ENCODE measurements around the gene TMC3.

TMC3 gene

DNA sequence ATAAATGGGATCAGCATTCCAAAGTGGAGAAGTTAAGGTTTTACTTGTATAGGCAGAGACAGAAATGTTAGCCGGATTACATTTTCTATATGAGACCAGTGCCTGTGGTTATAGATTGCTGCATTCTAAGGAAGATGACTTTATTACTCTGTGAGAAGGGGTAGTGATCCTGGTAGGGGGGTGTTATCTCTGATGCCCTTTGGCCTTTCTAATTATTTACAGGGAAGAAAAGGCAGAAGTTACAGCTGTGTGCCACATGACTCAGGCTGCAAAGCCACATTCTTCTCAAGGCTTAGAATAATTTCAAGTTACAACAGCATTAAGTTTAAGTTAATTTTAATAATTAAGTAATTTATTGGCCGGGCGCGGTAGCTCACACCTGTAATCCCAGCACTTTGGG is 2.2 kb upstream of the TMC3 start:
- TF ChIP-seq, protein P1, sequence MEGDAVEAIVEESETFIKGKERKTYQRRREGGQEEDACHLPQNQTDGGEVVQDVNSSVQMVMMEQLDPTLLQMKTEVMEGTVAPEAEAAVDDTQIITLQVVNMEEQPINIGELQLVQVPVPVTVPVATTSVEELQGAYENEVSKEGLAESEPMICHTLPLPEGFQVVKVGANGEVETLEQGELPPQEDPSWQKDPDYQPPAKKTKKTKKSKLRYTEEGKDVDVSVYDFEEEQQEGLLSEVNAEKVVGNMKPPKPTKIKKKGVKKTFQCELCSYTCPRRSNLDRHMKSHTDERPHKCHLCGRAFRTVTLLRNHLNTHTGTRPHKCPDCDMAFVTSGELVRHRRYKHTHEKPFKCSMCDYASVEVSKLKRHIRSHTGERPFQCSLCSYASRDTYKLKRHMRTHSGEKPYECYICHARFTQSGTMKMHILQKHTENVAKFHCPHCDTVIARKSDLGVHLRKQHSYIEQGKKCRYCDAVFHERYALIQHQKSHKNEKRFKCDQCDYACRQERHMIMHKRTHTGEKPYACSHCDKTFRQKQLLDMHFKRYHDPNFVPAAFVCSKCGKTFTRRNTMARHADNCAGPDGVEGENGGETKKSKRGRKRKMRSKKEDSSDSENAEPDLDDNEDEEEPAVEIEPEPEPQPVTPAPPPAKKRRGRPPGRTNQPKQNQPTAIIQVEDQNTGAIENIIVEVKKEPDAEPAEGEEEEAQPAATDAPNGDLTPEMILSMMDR (IDR thresholded peaks at IDR 0.05; ENCODE audit: borderline replicate concordance, insufficient read depth, low read depth, low read length): no peak

DNA sequence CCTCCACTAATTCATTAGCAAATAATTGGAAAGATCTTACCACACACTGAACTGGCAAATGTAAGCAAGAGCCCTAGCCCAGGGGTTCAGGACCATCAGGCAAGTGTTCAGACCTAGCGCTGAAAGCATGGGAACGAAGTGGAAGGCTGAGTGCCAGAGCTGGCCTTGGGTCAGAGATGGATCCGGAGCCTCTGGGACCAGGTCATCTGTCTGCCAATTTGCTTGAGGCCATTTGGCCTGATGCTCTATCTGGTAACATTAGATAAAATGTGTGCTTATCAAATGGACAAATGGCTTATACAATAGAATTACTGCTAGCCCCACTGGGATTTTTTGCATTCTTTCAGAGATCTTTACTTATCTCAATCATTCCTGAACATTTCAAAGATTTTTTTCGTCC is 1.4 kb upstream of the TMC3 start:
- TF ChIP-seq, protein P1 (IDR thresholded peaks at IDR 0.05; ENCODE audit: borderline replicate concordance, insufficient read depth, low read depth, low read length): no peak
- no peak overlapping the region for H3K4me3 ChIP-seq (ENCODE audit: low read depth, low read length)

More for the DNA sequence above, 2.2 kb upstream of the TMC3 start:
- no peak overlapping the region for H3K4me3 ChIP-seq (ENCODE audit: low read depth, low read length)

DNA sequence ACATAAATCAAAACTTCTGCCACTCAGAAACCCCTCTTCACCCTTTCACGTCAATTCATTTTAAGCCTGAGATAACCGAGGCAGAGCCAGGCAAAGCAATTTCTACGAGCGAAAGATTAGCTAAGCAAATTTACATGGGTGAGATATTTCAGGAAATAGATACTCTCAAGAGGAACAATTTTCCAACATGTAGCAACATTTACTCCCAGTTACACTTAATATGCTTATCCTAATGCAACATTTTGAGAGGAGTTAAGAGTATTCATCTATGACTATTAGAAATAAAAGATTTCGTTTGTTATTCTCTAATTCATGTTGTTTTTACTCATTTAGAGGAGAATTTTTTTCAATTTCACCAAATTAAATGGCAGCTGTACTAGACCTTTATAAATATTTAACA is 837 bp downstream of the TMC3 start:
- H3K4me3 ChIP-seq (ENCODE audit: low read depth, low read length): no peak overlapping the region
- TF ChIP-seq, protein P1 (IDR thresholded peaks at IDR 0.05; ENCODE audit: borderline replicate concordance, insufficient read depth, low read depth, low read length): no peak

DNA sequence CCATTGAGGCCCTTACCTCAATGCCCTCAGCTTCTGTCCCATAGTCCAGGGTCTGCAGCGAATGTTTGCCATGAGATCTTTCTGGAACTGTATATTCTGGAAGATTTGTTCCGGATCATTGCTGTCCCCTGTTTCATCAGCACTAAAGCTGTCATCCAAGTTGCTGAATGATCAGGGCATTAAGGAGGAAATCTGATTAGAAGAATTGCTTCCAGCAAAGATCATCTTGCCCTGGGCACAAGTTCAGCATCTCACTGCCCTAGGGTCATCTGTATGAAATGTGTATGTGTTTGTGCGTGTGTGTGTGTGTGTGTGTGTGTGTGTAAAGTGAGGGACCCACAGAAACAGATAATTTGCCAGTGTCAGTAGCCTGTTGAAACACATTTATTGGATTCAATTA is 1.4 kb downstream of the TMC3 start:
- TF ChIP-seq, protein P1 (IDR thresholded peaks at IDR 0.05; ENCODE audit: borderline replicate concordance, insufficient read depth, low read depth, low read length): no peak
- H3K4me3 ChIP-seq (ENCODE audit: low read depth, low read length): no peak overlapping the region

DNA sequence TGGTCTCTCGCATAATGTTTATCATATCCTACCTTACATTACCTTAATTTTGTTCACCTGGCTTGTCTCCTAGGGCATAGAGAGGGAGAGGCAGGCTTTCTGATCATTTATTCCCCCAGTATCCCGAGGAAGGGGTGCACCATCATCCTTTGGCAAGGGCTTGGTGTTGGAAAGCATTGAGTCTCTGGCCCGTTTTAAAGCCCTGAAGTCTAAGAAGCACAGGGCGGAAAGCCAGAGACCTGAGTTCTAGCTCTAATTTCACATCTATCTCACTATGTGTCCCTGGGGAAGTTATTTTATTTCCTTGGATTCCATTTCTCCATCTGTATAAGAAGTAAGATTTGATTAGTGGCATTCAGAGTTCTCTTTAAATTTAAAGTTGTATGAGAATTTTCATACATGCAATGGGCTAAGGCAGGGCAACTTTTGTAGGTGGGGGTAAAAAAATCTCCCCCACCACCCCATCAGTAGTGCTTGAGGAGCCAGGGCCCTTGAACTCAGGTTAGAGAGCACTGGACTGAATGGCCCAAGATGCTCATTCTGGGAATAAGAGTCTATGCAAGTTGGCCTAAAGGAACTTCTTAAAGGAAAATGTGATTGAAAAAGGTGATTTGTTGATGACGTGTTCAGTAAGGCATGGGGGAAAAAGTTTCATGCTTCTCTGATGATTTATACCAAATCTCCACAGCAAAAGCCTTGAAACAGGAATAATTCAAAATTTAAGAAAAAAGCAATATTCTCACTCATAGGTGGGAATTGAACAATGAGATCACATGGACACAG is 10.1 kb downstream of the TMC3 start:
- TF ChIP-seq, protein P1 (IDR thresholded peaks at IDR 0.05; ENCODE audit: borderline replicate concordance, insufficient read depth, low read depth, low read length): no peak
- H3K4me3 ChIP-seq (ENCODE audit: low read depth, low read length): no peak overlapping the region

DNA sequence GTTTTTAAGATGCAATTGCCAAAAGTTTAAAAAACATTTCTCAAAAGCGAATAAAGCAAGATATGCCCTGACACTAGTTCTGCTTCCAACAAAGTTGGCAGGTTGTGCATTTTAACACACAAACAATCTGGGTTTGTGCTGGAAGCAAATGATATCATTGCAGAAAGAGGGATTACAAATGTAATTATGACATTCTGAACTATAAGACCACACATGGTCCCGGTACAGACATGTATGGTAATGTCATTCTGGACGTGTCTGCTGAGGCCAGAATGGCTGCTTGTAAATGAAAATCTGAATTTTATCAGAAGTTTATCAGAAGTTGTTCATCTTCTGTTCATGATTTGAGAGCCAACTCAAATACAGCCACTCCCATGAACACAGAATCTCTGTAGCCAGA is 10.7 kb downstream of the TMC3 start:
- TF ChIP-seq, protein P1 (IDR thresholded peaks at IDR 0.05; ENCODE audit: borderline replicate concordance, insufficient read depth, low read depth, low read length): no peak
- no peak overlapping the region for H3K4me3 ChIP-seq (ENCODE audit: low read depth, low read length)

DNA sequence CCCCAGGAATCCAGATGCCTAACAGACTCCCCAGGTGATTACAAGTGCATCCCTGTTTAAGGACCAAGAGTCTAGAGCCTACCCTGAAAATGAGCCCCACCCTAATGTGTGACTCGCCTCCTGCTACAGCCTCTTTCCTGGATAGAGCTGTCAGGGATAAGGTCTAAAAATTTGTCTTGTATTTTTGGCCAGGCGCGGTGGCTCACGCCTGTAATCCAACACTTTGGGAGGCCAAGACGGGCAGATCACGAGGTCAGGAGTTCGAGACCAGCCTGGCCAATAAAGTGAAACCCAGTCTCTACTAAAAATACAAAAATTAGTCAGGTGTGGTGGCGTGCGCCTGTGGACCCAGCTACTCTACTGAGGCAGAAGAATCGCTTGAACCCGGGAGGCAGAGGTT is 11.2 kb downstream of the TMC3 start:
- H3K4me3 ChIP-seq (ENCODE audit: low read depth, low read length): no peak overlapping the region
- TF ChIP-seq, protein P1 (IDR thresholded peaks at IDR 0.05; ENCODE audit: borderline replicate concordance, insufficient read depth, low read depth, low read length): no peak
